Esophagus mucosa (tissue), 1 donor: Measurements from ENCODE around the gene PNMA6A. TPM values are rescaled to one million over a fixed set of nuclear protein-coding genes. Genes with fewer than 3 reads are reported as not detected.
"Not testable (repeated sequence)": the region's sequence is repeated elsewhere in the genome, so short reads cannot be mapped to it uniquely, and the experiment has no call there.

Experiments used
- ATAC-seq: fragments of 200-7000 bp; cut with Tn5 transposase; one replicate; pipeline ENCODE4 v1.9.1; 2020
- total RNA-seq: library from RNA; stranded (reverse); gene quantifications from one replicate; pipeline ENCODE4 v1.2.4, GENCODE V29; 2023
- donor health status: DM: yes; HTN: yes; CAD: no.

The PNMA6A gene
- total RNA-seq, 1 donor from 2014 or later, result 0.12 TPM

GRCh38 chrX:153077437-153078135 is 5.3 kb downstream of the PNMA6A start:
- peak; percentile 37 for ATAC-seq

- ATAC-seq, result not testable (repeated sequence)
Measured at GRCh38 chrX:153083238-153083923, 11.1 kb downstream of the PNMA6A start.

- no peak for ATAC-seq
Measured at GRCh38 chrX:153102418-153102817, 30.2 kb downstream of the PNMA6A start.

GRCh38 chrX:153104959-153105358 is 32.7 kb downstream of the PNMA6A start:
- not testable (repeated sequence) for ATAC-seq

- peak; percentile 87 for ATAC-seq
Measured at GRCh38 chrX:153106092-153106801, 34.0 kb downstream of the PNMA6A start.

- ATAC-seq, result not testable (repeated sequence)
Measured at GRCh38 chrX:153110735-153111134, 38.5 kb downstream of the PNMA6A start.

- not testable (repeated sequence) for ATAC-seq
Measured at GRCh38 chrX:153113851-153114250, 41.6 kb downstream of the PNMA6A start.

- not testable (repeated sequence) for ATAC-seq
Measured at GRCh38 chrX:153117754-153118153, 45.5 kb downstream of the PNMA6A start.

GRCh38 chrX:153120230-153120629 is 48.0 kb downstream of the PNMA6A start:
- ATAC-seq, result not testable (repeated sequence)

GRCh38 chrX:153123468-153123867 is 51.2 kb downstream of the PNMA6A start:
- not testable (repeated sequence) for ATAC-seq

Other genes with a start within 250 kb of the PNMA6A start
- gene CETN2, start 241.7 kb upstream of the PNMA6A start, total RNA-seq, result 32.4 TPM
- gene NSDHL, start 241.4 kb upstream of the PNMA6A start, total RNA-seq, result 47.4 TPM
- 341 TPM for gene ZNF185, start 174.4 kb upstream of the PNMA6A start, total RNA-seq
- not detected for gene PNMA5, start 78.3 kb upstream of the PNMA6A start, total RNA-seq
- 0.08 TPM for gene PNMA3, start 16.0 kb upstream of the PNMA6A start, total RNA-seq
- not detected for gene MAGEA1, start 106.8 kb downstream of the PNMA6A start, total RNA-seq
- gene PNMA6F, start 249.3 kb downstream of the PNMA6A start, total RNA-seq, result not detected